Peyer's patch (tissue), 4 donors: ENCODE measurements around the gene TMEM225B.

Experiments
- CTCF ChIP-seq, 6 experiments: fragments of 450-650 bp in 4 of 6; fragments of 200-600 bp in 2 of 6; sonication (generic) in 1 of 6; IDR thresholded peaks; one replicate each; pipeline ENCODE4 v1.5.1; 2017 to 2019; ENCODE audit warnings: antibody characterized with exemption in 6 of 6, mild to moderate bottlenecking in 3 of 6, moderate library complexity in 1 of 6
- POLR2A ChIP-seq, 2 donors: fragments of 450-650 bp; IDR thresholded peaks; one replicate each; pipeline ENCODE4 v1.5.1; 2017; ENCODE audit warnings: antibody characterized with exemption in 2 of 2, mild to moderate bottlenecking in 2 of 2, moderate library complexity in 2 of 2

DNA sequence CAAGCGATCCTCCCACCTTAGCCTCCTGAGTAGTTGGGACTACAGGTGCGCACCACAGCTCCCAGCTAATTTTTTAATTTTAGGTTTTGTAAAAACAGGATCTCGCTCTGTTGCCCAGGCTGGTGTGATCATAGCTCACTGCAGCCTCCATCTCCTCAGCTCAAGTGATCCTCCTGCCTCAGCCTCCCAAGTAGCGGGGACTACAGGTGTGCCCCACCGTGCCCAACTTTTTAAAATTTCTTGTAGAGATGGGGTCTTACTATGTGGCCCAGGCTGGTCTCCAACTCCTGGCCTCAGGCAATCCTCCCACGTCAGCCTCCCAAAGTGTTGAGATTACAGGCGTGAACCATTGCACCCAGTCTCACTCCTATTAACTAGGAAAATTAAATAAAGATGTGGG is 7.5 kb downstream of the TMEM225B start:
- TF ChIP-seq POLR2A (IDR thresholded peaks at IDR 0.05) (no peak), CTCF (IDR thresholded peaks at IDR 0.05) (no peak)
